Measurements from ENCODE around the gene POLN.

POLN gene

DNA sequence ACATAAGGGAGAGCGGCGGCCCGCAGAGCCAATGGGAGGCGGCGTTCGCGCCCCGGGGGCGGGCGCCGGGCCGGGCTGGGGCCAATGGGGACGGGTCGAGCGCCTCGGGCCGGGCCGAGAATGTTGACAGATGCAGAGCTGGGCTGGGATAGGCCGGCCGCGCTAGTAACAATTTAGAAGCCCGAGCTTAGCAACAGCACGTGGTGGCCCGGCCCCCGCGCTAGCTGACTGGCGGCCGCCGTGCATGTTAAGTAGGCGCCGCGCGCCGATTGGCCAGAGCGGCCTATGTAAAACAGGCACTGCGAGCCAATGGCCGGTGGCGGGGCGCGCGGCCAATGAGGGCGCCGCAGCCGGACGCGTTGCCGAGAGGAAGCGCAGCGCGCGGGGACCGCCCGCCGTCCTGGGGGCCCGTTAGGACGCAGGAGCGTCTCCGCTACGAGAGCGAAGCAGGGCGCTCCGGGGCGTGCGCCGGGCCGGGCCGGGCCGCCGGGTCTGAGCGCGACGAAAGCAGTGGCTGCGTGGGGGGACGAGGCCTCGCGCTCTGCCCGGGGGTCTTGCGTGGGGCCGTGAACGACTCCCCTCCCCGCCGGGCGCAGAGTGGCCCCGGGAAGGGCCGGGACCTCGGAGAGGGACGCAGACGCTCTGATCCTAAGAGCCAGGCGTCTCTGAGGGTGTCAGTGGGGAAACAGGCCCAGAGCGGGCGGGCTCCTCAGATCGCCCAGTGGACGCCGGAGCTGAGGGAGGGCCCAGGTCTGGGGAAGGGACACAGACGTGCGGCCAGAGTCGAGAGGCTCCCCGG lies 20.4 kb upstream of the POLN start:
- peak; percentile 91 for DNase-seq (ENCODE audit: low read depth)

DNA sequence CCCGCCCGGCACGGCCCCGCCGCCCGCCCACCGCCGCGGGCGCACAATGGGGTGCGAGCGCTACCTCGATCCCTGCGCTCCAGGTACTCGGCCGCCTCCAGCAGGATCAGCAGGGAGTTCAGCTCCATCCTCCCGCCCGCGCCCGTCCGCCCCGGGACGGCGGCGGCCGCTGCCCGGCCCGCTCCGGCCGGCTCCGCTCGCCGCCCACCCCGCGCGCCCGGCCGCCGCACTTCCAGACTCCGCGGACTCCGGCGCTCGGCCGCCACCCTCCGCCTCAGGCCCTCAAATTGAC lies 19.9 kb upstream of the POLN start, which contains the start of gene MXD4:
MXD4 (minus strand) TSS at position 257 of the 292 bp plus-strand sequence; CDS start at position 128, 129 bp downstream.
- no peak for DNase-seq (ENCODE audit: low read depth)

DNA sequence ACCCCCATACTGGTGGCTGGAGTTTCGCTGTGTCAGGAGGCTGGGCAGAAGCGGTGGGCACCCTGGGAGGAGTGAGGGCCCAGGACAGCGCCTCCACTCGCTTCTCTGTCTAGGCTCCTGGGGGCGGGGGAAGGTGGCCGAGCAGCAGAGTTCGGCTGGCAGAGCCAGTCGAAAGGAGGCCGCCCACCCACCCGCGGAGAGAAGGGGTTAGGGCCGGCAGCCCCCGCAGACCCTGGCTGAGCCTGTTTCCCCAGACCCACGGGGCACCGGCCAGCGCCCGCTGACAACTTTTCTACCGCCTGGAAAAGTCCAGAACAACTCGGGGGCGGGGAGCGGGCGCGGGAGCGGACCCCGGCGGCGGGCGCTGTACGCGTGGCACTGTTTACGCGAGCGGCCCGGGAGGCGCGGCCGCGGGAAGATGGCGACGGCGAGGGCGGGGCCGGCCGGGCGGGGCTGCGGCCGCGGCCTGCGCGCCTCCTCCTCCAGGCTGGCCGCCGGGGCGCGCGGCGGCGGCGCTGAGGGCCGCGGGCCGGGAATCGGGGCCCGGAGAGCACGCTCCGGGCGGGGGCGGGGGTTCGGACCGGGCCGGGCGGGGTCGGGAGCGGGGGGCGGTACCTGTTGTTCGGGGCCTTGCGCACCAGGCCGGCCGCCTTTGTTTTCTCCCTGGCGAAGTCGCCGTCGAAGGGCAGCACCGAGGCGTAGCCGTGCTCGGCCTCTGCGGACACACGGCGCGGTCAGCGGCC lies 19.4 kb upstream of the POLN start:
- peak; percentile 30 for DNase-seq (ENCODE audit: low read depth)

DNA sequence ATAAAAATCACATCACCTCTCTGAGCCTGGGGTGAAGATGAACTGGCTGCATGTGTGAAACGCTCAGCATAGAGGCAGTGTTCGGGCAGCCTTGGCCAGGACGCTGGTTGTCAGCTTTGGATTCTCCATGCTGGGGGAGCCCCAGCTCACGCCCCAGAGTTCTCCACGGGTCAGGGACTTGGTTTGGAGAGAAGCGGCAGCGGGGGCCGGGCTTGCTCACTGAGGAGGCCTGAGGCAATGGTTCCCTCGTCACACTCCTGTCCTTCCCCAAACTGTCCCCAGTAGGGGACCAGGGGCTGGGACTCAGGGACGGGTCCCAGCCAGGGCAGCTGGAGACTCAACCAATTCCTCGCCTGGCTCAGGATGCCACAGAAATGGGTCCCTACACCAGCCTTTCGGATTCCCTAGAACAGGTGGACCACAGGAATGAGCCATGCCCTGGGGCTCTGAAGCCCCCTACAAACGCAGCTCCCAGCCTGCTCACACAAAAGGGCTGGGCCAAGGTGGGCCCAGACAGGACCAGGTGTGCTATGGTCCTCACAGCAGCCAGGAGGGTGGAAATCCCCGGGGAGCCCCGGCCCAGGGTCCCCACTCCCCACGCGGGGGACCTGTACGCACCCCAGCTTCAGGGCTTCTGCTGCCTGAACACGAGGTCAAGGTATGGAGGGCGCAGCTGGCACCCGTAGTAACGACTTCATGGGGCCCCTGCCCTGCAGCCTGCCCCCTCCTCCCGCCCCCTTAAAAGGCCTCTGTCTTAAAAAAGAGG lies 18.6 kb upstream of the POLN start:
- no peak for DNase-seq (ENCODE audit: low read depth)

DNA sequence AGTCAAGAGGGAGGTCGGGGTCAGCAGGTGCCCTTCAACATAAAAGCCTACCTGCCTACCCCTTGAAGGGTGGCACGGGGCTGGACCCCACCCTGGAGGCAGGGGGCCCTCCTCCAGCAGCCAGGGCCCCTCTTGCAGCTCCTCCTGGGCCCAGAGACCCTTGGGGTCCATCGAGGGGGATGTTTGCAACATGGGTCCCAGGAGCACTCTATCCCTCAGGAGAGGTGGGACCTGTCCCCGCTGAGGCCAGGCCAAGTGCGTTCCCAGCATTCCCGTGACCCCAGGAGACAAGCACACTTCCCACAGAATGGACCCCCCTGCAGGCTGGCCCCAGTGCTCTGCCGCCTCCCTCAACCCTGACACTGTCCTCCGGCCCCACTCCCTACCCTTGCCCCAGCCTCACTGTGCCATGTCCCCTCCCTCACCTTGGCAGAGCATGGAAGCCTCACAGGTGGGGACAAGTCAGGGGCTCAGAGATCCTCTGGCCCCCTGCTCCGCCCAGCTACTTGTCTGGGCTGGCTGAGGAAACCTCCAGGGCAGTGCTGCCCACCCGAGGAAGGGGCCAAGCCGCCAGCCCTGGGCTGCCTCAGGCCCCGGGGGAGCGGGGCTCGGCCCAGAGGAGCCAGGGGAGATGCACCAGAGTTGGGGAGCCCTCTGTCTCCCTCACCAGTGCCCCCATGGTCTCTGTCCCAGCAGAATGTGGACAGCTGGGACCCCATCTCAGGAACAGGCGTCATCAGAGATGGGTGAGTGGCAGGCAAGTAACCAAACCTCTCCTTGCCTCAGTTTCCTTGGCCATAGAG lies 17.8 kb upstream of the POLN start:
- DNase-seq (ENCODE audit: low read depth), result no peak

DNA sequence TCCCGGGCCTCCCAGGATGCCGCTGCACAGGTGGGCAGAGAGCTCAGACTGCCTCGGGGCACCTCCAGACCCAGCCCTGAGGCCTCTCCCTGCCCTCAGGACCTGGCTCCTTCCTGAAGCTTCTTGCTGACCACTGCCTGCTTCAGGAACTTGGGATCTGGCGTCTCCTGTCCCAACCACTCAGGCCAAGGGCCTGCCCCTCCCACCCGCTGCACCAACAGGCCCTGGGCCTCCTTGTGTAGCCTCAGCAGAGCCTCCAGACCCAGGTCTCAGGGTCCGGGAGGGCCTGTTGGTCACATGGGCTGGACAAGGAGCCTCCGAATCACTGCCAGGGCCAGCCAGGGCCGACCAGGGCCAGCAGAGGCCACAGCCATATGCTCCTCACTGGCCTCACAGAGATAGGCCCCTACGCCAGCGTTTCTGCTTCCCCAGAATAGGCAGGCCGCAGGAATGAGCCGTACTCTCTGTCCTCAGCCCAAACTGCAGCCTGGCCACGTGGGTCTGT lies 17.2 kb upstream of the POLN start:
- no peak for DNase-seq (ENCODE audit: low read depth)

DNA sequence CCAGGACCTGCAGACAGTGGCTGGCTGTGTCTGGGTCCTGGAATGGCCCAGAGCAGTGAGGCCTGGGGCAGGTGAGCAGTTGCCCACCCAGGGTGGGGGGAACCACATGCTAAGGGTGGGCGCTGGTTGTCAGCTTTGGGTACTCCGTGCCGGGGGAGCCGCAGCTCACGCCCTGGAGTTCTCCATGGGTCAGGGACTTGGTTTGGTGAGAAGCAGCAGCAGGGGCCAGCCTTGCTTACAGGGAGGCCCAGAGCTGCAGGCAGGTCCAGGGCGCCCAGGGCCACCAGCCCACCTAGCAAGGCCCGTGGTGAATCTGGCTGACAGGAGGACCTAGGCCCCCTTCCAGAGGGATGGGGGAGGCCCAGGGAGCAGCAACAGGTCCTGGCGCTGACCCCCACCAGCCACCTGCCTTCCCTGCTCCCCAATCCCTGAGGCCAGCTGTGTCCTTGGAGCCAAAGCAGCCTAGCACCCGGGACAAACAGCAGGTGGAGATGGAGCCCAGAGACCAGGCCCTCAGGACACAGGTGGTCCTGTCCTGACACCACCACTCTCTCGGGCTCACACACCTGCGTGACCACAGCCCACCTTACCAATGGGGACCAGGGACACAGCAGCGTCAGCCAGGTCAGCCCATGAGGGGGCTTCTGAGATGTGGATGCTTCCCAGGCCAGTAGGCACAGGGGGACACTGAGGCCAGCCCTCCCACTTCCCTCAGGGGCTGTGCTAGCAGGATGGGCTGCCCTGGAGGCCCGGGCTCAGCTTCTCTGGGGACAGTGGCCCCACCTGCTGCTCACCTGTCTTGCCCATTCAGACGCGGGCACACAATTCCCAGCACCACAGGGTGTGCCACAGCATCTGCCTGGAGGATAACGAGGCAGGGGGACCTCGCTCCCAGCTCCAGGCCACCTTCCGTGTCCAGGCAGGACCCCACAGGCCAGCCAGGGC lies 16.4 kb upstream of the POLN start:
- DNase-seq (ENCODE audit: low read depth), result no peak

DNA sequence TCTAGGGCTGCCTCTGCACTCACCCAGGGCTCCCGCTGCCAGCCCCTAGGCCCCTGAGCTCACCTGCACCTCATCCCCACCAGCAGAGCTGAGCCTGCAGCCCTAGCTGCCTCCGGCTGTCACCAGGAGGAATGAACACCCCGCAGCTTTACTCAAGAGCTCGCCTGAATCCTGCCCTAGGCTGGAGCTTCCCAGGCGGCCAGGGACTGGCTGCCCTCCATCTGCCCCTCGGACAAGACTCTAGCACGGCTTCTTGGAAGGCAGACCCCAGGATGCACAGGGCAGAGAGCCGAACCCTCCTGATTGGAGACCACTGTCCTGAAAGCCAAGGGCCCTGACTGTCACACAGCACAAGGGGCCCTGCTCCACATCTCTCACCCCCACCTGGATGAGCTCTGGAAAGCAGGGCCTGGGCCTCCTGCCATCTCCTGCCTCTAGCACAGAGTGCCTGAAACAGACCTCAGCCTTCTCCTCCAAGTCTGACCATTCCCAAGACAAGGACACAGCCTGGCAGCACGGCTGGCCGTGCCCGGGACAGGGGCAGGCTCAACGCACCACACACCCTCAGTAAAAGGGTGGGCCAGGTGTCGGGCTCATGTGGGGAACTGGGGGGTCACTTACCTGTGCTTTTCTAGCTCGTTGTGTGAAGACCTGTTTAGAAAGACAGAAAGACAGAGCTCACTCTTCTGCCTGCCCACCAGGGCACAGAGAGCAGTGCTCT lies 15.6 kb upstream of the POLN start:
- DNase-seq (ENCODE audit: low read depth), result no peak

DNA sequence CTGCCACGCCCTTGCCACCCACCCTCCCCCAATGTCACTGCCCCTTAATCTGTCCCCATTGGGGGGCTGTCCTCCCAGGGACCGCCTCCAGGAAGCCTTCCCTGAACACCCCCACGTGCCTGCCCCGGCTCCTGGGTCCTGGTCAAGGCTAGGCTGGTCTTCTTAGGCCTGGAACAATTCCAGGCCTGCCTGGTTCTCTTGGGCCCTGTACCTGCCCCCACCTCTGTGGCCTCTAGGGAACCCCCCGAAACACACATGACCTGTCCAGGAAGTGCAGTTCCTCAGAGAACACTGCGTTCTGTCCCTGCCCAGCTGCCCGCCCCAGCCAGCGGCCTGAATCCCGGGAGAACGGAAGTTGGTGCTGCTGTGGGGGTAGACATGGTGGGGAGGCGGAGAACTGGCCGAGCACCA lies 14.9 kb upstream of the POLN start:
- DNase-seq (ENCODE audit: low read depth), result no peak

DNA sequence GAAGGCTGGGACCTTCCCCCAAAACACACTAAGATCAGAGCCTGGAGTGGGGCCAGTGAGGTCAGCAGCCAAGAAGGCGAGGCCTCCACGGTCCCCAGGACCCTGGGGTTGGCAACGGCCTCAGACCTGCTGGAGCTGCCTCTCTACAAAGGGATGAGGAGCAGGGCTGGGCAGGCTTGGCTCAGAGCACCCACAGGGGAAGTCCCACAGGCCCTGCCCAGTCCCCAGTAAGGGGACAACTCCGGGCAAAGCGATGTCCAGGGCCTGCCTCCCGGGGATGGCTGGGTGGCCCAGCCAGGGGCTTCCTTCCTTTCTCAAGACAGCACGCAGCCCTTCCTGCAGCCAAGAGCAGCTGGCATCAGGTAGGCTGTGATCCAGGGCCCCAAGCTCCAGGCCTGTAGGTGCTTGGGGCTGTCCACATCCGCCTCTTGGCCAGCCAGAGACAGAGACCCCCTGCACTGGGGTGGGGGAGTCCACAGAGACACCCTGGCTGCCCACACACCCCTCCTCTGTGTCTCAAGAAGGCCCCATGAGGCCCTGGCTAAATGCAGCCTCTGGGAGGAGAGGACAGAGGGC lies 14.3 kb upstream of the POLN start:
- no peak for DNase-seq (ENCODE audit: low read depth)

DNA sequence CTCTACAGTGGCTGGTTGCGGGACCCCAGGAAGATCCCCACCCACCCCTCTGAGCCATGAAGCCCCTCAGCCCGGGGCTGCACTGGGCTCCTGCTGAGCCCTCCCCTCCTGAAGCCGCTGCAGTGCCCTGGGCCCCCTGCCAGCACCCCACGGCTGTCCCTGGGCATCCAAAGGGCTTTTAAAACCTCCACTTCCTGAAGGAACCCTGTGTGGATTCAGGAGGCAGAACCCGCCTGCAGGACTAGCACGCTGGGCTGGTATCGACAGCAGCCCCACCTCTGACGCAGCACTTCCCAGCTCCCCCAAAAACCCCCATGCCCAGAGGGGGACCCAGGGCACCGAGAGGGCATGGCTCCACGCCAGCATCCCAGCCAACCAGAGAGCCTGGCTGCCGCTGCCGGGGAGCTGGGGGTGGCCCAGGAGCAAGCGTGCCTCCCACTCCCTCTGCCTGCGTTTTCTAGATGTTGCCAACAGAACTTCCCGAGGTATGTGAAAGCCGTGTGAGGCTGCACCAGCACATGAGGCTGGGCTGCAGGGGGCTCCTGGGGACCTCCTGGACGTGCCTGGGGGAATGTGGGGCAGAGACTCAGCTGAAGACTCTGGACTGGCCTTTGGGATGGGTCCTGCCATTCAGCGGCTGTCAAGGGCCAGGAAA lies 13.7 kb upstream of the POLN start:
- DNase-seq (ENCODE audit: low read depth), result no peak

DNA sequence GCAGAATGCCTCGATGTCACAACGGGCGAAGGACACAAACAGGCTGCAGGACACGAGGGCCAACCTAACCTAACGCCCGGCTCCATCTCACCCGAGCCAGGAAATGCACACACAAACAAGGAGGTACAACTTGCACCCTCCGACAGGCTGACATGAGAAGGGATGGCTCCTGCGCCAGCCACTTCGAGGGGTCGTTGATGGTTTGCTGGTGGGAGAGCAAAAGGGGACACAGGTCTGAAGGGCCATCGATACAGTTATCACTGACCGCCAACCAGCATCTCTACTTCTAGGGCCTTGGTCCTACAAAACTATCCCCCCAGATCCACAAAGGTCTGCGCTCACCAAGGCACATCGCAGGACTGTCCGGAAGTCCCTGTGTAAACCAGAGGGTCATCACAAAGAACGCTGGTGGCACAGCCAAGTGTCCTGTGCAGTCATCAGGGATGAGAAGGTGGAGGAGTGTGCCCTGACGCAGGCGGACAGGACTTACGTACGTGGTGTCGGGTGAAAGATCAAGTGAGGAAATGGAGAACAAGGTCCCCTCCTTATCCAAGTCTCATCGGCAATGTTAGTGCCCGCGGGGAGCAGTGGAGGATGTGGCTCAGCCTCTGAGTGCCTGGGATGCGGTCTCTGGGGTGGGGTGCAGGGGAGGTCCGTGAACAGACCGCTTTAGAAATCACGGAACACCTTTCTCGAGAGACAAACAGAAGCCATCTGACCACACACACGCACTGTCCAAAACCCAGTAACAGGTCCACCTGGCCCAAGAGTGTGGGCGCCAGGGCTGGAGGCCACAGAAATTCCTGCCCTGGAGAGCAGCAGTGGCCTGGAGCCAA lies 13.0 kb upstream of the POLN start:
- DNase-seq (ENCODE audit: low read depth), result no peak

DNA sequence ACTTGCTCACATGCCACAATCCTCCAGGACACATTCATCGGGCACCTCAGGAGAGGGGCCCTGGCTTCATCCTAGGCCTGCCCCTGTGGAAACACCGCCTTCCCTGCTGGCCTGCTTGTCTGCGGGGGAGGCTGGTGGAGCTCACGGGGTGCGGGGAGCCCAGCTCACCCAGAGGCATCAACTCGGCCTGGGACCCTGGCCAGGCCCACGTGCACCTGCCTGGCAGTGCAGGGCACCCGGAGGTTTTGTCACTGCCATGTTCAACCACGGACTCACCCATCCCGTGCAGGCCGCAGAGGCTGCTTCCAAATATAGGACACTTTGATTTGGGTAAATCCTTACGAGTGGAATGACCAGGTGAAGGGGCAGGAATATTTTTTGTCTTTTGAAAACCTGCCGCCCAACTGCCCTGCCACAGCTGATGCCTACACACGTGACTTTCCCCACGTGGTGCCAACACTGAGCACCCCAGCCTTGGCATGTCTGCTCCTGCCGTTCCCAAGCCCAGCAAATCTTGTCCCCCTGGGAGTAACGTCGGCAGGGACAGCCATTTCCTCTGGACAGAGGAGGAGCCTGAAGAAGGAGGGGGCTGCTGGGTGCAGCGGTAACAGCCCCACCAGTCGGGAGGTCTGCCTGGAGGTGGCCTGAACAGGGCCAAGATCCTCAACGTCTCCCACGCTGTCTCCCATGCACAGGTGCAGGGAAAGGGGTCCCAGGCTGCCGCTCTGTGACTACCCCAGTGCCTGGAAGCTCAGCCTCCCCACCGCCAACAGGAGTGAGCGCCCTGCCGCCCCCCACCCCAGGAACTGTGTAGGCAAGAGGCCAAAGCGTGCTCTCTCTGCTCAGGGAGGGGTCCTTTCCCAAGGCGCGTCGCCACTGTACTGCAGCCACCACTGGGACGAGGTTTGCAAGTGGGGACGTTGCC lies 11.5 kb upstream of the POLN start:
- DNase-seq (ENCODE audit: low read depth), result no peak

DNA sequence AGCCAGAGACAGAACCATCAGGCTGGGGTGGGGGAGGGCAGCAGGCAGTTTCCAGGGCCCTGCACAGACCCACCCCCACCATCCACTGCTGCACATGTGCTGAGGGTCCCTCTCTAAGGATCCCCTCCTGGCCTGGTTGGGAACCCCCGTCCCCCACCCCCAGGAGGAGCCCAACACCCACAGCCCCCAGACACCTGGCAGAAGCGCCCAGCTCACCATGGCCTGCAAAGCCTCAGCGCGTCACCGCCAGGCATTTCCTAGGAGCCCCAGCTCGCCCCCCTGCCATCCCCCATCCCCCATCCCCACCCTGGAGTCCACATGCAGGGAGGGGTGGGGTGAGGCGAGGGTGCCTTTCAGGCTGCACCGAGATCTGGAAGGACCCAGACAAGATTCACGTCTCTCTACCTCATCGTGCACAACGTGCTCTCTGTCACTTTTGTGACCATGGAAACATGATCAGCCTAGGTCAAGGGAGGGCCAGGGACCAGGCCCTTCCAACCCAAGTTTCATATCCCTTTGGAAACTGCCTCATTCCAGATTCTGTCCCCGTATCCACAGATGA lies 10.7 kb upstream of the POLN start:
- no peak for DNase-seq (ENCODE audit: low read depth)

DNA sequence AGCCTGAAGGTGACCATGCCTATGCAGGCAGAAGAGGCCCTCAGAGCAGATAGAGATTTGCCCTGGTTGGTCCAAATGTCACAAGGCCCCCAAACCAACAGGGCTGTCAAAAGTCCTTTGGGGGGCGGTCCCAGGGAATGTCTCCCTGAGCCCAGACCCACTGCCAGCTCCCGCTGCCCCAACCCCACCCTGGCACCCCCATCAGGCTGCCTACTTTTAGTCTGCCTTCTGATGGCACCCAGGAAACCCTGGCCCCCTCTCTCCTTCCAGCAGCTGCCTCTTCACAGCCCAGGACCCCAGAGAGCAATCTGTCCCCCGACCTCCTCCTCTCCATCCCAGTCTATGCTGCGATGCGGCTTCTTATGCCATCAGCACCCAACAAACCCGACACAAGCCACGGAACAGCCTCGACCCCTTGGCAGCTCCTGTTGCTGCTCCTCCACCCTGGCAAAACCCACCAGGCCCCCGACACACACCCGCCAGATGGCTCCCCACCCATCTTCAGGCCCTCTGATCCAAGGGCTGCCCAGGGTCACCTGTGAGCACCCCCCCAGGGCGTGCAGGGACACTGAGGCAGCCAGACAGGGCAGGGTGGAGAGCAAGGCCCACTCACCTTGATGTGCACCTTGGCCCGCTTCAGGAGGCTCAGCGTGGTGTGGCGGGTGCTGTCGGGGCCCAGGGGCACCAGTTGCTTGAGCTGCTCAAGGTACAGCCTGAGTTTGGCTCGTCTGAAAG lies 10.0 kb upstream of the POLN start:
- DNase-seq (ENCODE audit: low read depth), result no peak

All from stimulated activated CD8-positive, alpha-beta memory T cell treated with anti-CD3 and anti-CD28 coated beads, Interleukin-15, amount 100 ng/mL, for 24 hours (primary cell).